Glutamatergic neuron (in vitro differentiated cells): ENCODE results near the gene CHD9. TPM values are rescaled to one million over a fixed set of nuclear protein-coding genes. Genes with fewer than 3 reads are reported as not detected.

Experiments used
- DNase-seq: peaks from one replicate; pipeline ENCODE4 v3.0.0; 2022
- H3K27ac Mint-ChIP-seq: one replicate; pipeline ENCODE4 v1.8.0; 2020; ENCODE audit warnings: mild to moderate bottlenecking, mixed read lengths, inconsistent platforms; ENCODE audit not compliant: unreplicated experiment
- H3K27me3 Mint-ChIP-seq: one replicate; pipeline ENCODE4 v1.8.0; 2020; ENCODE audit warnings: mild to moderate bottlenecking, moderate library complexity, mixed read lengths, inconsistent platforms; ENCODE audit not compliant: unreplicated experiment
- H3K36me3 Mint-ChIP-seq: one replicate; pipeline ENCODE4 v1.8.0; 2020; ENCODE audit warnings: mild to moderate bottlenecking, mixed read lengths, inconsistent platforms; ENCODE audit not compliant: unreplicated experiment
- H3K4me1 Mint-ChIP-seq: one replicate; pipeline ENCODE4 v1.8.0; 2020; ENCODE audit warnings: mild to moderate bottlenecking, low read depth, mixed read lengths, inconsistent platforms; ENCODE audit not compliant: unreplicated experiment
- H3K4me3 Mint-ChIP-seq: one replicate; pipeline ENCODE4 v1.8.0; 2020; ENCODE audit warnings: mild to moderate bottlenecking, mixed read lengths, inconsistent platforms; ENCODE audit not compliant: unreplicated experiment
- H3K9me3 Mint-ChIP-seq: one replicate; pipeline ENCODE4 v1.8.0; 2020; ENCODE audit warnings: mild to moderate bottlenecking, moderate library complexity, mixed read lengths, inconsistent platforms; ENCODE audit not compliant: unreplicated experiment
- CTCF ChIP-seq: fragments of 200-600 bp; sonication (generic); IDR thresholded peaks from one replicate; pipeline ENCODE4 v1.5.0; 2021; ENCODE audit not compliant: partially characterized antibody, unreplicated experiment
- total RNA-seq: library from RNA; stranded (reverse); fragmentation: NEBNext Ultra II Directional; extraction: Animal tissue kit (Norgen Biotek cat#: 25700); gene quantifications from one replicate; pipeline ENCODE4 v1.2.1, GENCODE V29; 2021; ENCODE audit not compliant: unreplicated experiment

The CHD9 gene
- total RNA-seq, 1 donor from 2014 or later: 120 TPM

- Mint-ChIP-seq H3K4me3 (no peak overlapping the region), H3K4me1 (no peaks in the 10 kb centered on the region), H3K9me3 (no peaks in the 10 kb centered on the region), H3K27me3 (no peaks in the 10 kb centered on the region), H3K36me3 (no peaks in the 10 kb centered on the region), H3K27ac (no peak overlapping the region)
- TF ChIP-seq CTCF: no peak
- no peak for DNase-seq
Observed at GRCh38 chr16:53147500-53148065, 92.8 kb downstream of the CHD9 start.

- no peaks in the 10 kb centered on the region for H3K27me3 Mint-ChIP-seq
- TF ChIP-seq CTCF: no peak
- H3K9me3 Mint-ChIP-seq: no peaks in the 10 kb centered on the region
- H3K27ac Mint-ChIP-seq: no peak overlapping the region
- no peak for DNase-seq
- H3K4me3 Mint-ChIP-seq: no peak overlapping the region
- peaks cover 4% of the 10 kb centered on the region for H3K4me1 Mint-ChIP-seq
- H3K36me3 Mint-ChIP-seq: no peaks in the 10 kb centered on the region
Observed at GRCh38 chr16:53150769-53151168, 96.0 kb downstream of the CHD9 start.

GRCh38 chr16:53152329-53152728, 97.5 kb downstream of the CHD9 start:
- Mint-ChIP-seq H3K4me1 (peaks cover 4% of the 10 kb centered on the region), H3K27me3 (no peaks in the 10 kb centered on the region), H3K9me3 (no peaks in the 10 kb centered on the region), H3K36me3 (no peaks in the 10 kb centered on the region), H3K27ac (no peak overlapping the region), H3K4me3 (no peak overlapping the region)
- no peak for TF ChIP-seq CTCF
- DNase-seq: no peak

- TF ChIP-seq CTCF: no peak
- Mint-ChIP-seq H3K4me3 (no peak overlapping the region), H3K4me1 (peaks cover 4% of the 10 kb centered on the region), H3K27ac (no peak overlapping the region), H3K9me3 (no peaks in the 10 kb centered on the region), H3K27me3 (no peaks in the 10 kb centered on the region), H3K36me3 (no peaks in the 10 kb centered on the region)
- no peak for DNase-seq
Observed at GRCh38 chr16:53153130-53153529, 98.3 kb downstream of the CHD9 start.

- H3K4me1 Mint-ChIP-seq: peaks cover 4% of the 10 kb centered on the region
- H3K4me3 Mint-ChIP-seq: peak overlapping the region; percentile 14
- no peak overlapping the region for H3K27ac Mint-ChIP-seq
- no peaks in the 10 kb centered on the region for H3K36me3 Mint-ChIP-seq
- peak; percentile 48 for DNase-seq
- no peak for TF ChIP-seq CTCF
- no peaks in the 10 kb centered on the region for H3K27me3 Mint-ChIP-seq
- no peaks in the 10 kb centered on the region for H3K9me3 Mint-ChIP-seq
Observed at GRCh38 chr16:53154513-53154912, 99.7 kb downstream of the CHD9 start.
